ENCODE results near the gene HSPA4.

DNA sequence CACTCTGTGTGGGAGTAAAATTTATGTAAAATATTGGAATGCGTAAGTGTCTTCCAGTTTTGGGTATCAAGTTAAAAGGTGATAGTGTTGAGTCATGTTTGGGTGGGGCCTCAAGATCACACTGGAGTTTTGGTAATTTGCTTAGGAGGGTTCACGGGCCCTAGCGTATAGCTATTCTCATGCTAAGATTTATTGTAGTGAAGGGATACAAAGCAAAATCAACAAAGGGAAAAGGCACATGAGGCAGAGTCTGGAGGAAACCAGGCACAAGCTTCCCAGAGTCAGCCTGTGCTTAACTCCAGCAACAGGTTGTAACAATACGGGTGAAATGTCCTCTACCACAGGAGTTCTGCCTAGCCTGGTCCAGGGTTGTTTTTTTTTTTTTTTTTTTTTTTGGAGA lies 20.2 kb downstream of the HSPA4 start:
- TF ChIP-seq, protein P1, sequence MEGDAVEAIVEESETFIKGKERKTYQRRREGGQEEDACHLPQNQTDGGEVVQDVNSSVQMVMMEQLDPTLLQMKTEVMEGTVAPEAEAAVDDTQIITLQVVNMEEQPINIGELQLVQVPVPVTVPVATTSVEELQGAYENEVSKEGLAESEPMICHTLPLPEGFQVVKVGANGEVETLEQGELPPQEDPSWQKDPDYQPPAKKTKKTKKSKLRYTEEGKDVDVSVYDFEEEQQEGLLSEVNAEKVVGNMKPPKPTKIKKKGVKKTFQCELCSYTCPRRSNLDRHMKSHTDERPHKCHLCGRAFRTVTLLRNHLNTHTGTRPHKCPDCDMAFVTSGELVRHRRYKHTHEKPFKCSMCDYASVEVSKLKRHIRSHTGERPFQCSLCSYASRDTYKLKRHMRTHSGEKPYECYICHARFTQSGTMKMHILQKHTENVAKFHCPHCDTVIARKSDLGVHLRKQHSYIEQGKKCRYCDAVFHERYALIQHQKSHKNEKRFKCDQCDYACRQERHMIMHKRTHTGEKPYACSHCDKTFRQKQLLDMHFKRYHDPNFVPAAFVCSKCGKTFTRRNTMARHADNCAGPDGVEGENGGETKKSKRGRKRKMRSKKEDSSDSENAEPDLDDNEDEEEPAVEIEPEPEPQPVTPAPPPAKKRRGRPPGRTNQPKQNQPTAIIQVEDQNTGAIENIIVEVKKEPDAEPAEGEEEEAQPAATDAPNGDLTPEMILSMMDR (conservative IDR thresholded peaks at IDR 0.05; ENCODE audit: low read depth, low read length), result no peak
- no peak for TF ChIP-seq EZH2 (IDR thresholded peaks at IDR 0.05; ENCODE audit: borderline replicate concordance, low read depth, low read length, poor library complexity, severe bottlenecking)

Measured in A673 (cell line).